Umbilical cord (tissue), 2 donors: ENCODE measurements around the gene USP40. TPM values are rescaled to one million over a fixed set of nuclear protein-coding genes. Genes with fewer than 3 reads are reported as not detected.

Experiments used
- DNase-seq: peaks from one replicate; pipeline ENCODE4 v3.0.0-alpha.2; 2015; ENCODE audit warnings: low spot score
- total RNA-seq: library from RNA; depleted of rRNA; stranded (reverse); fragments of >200 nt; gene quantifications from one replicate; pipeline ENCODE4 v1.2.3, GENCODE V29; 2014; ENCODE audit warnings: low replicate concordance; ENCODE audit not compliant: insufficient read depth

Gene USP40
- total RNA-seq, 1 donor from 2014 or later: 33.2 TPM

DNA sequence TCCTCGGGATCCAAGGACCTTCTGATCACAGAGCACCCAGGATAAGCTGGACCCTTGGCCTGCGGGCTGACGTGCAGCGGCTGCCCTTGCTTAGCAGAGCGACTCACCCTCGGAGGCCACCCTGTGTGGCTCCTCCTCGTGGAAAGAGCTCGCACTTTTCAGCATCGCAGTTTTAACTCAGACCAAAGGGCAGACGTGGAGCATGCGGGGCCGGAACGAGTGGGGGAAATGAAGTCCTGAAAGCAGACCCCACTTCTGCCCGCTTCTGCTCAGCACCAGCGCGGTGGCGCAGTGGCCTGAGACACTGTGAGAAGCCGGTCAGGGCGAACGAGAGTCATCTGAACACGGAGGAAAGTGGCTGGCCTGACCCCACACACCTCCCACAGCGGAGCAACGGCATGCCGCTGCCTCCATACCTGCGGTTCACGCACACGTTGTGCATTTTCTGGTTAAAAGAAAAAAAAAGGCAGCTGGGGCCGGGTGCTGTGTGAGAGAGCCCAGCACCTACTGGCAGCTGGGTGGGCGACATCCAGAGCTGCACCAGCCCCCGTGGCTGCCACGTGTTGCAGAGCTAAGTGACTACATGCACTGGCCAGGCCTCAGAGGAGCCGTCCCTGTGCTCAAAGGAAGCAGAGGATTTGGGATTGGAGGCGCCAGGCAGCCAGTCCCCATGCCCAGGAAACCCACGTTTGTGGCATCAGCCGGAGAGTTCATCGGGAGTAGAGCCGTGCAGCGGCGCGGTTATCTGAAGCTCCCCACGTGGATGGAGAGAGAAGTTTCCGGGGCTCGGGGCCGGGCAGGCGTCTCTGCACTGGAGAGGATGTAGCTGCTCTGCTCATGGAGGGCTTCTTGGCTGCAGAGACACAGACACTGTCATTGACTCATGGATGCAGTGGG, 89.7 kb downstream of the USP40 start:
- DNase-seq: no peak

DNA sequence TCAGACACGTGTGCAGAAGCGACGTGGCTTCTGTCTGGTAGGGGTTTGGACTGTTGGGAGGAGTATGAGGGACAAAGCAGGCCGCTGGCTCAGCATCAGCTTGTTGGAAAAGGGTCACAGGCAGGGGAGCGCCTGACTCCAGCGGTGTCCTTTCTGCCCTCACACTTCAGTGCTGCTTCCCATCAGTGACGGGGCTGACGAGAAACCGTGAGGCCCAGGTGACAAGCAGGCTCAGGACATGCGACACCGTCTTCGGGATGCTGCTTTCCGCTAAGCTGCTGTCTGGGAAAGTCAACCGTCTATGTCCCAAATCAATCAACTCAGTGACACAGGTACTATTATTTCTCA, 90.5 kb downstream of the USP40 start:
- DNase-seq: no peak

DNA sequence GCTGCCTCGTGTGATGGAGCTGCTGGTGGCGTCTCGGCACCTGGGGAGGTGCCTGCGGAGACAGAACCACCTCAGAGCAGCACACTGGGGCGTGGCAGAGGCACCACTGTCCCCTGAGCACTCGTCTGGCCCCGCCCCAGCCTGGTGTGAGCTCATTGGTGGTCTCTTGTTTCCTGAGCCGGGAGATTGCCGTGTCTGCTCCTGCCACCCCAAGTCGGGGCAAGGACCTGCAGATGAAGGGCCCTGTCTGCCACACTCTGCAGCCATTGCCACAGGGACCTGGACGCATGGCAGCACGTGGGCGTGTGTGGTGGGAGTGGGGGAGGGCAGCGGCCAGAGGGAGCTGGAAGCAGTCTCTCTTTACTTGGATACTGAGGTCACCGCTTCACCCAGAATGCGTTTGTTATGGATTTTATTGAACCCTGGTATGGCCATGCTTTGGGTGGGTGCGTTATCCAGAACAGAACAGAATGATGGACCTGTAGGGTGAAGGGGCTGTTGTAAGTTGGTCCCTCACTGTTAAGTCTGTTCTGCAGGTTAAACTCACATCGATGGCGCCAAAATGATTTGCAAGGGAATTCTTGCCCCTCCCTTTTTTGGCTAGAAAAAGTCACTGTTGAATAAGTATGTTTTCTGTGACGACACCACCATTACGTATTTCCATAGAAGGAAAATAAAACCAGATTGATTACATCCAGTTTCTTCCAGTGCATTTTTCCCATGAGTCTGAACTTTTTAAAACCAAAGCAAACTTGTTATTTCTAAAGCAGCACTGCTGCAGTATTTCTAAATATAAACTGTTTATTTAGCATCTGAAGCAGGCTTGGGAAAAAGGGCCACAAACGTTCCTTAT, 92.0 kb downstream of the USP40 start:
- DNase-seq: no peak

DNA sequence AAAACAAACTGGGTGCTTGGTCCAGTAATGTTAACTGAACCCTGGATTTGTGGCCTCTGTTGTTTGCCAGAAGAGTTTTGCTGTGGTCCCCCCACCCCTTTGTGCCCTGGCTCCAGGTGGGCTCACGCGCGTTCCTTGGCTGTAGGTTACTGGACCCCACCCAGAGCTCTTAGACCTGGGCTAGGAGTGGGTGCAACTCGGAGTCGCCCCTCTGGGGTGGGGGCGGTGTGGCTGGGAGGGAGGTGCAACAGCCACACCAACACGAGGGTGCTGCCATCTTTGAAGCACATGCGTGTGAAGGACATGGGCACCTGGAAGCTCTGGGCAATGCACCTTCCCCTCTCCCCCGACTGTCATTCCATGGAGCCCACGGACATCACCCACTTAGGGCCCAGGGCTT, 92.7 kb downstream of the USP40 start:
- DNase-seq: no peak

DNA sequence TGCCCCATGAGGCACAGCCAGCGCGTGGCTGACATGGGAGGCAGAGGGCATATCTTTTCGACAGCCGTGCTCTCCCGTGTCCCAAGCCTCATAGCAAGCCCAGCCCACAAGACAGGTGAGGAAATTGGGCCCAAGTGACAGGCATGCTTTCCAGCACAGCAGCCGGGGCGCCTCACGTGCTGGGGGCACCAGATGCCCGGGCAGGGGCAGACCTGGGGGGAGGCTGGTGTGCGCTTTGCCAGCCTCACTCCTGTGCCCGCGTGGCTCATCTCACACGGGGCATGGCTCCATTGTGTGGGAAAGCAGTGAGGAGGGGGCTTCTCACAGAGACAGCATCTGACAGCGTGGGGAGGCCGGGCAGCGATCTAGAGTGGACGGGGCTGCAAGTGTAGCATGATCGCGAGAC, 93.2 kb downstream of the USP40 start:
- DNase-seq: no peak

DNA sequence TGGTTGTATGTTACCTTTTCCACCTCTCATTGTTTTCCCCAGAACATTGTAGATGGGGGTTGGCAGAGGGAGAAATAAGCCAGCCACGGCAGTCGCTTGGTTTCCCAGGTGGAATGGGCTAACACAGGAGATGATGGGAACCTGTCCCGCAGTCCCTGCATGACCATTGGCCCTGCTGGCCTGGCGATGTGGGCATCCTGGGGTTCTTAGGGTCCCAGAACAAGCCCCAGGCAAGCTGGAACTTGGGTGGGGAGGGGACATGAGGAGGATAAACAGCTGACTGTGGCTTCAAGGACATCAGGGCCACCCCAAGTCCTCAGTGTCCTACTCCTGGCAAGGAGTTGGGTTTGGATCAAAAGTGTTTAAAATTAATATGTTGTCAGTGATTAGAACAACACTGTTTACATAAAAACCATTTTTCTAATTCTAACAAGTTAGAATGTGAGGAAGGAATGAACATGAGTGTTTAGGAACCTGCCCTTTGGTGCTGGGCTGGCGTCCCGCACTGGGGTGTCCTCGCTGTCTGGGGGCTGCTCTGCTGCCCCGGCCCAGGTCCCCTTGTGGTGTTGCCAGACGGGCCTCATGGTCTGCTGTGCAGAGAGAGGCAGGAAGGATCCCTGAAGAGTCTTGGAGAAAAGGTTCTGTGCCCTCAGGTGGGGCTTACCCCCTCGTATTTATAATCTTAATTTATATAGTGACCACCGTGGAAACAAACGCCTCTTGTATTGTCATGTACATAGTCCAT, 95.1 kb downstream of the USP40 start:
- no peak for DNase-seq

DNA sequence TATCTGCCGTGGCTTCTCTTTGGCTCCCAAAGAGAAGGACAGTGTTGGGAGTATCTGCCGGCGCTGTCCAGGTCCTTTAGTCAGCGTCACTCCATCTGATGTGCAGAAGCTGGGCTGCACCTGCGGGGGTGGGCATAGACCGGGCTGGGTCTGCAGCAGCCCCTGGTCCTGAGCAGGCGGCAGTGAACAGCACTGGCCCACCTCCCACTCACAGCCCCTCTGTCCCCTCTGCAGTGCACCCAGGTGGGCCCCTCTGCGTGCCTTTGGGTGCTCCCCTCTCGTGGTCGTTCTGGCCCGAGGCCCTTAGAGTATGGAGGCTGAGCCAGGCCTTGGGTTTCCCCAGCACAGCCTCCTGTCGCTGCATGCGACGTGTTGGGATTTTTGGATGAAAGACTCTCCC, 95.7 kb downstream of the USP40 start:
- DNase-seq: no peak

DNA sequence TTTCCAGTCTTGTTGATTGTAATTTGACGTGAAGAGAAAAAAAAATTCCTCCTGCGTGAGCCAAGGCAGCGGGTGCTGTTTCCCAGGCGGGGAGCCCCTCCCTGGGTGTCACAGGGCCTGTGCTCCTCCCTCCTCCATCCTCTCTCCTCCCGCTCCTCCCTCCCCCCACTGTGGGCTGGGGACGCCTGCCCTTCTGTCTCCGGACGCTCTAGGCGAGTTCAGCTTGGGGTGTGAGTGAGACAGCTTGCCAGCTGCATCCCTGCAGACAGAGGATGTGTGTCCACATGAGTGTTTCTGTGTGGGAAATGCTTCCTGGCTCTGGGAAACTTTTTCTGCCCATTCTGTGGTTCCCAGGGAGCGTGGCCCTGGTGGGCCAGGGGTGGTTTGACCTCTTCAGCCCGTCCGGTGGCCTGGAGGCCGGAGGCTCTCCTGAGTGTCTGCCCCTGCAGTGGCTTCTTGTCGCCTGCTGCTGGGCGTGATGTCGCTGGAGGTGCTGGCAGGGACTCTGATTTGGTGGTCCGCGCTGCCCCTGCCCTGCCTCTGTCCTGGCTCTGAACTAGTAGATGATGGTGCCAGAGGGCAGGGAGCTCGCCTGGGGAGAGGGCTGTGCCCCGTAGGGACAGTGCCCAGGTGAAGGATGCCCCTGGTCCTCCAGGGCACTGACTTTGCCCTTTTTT, 96.4 kb downstream of the USP40 start:
- no peak for DNase-seq

DNA sequence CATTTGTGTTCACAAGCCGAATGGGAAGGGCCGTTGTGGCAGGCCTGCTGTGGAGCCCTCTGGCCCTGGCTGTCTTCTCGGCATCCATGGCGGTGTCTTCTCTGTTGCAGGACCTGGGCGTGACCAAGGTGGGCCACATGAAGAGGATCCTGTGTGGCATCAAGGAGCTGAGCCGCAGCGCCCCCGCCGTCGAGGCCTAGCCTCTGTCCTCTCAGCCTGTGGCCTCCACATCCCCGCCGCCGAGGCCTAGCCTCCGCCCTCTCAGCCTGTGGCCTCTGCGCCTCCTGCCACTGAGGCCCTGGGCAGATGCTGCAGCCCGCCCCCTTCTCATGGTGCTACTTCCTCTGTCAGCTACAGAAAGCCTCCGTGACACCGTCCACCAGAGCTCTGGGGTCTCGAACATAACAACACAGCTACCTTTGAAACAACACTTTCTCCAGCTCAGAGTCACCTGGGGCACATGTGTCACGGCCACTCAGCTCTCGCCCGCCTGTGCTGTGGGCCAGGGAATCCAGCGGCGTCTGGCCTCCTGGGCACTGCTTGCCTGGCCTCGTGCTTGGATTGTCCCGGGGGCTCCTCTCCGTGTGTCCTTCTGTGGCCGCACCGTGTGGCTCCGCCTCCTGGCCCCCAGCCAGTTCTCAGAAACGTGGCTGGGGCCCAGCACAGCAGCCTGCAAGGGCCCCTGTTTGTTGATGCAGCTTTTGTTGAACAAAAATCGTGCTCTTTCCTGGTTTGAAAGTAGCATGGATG, 97.1 kb downstream of the USP40 start:
- no peak for DNase-seq

DNA sequence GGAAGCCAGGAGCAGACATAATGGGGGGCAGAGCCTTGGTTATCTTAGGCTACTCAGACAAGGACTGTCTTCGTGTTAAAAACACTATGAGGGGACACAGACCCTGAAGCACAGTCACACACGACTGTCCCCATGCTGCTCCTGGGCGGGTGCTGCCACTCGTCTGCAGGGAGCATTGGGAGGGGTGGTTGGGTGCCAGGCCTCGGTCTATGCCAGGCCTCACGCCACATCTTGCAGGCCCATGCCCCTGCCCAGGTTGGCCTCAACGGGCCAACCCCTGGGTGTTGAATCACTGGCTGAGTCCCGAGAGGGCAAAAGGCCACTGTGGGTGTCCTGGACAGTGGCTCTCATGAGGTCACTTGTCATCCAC, 97.9 kb downstream of the USP40 start:
- no peak for DNase-seq

DNA sequence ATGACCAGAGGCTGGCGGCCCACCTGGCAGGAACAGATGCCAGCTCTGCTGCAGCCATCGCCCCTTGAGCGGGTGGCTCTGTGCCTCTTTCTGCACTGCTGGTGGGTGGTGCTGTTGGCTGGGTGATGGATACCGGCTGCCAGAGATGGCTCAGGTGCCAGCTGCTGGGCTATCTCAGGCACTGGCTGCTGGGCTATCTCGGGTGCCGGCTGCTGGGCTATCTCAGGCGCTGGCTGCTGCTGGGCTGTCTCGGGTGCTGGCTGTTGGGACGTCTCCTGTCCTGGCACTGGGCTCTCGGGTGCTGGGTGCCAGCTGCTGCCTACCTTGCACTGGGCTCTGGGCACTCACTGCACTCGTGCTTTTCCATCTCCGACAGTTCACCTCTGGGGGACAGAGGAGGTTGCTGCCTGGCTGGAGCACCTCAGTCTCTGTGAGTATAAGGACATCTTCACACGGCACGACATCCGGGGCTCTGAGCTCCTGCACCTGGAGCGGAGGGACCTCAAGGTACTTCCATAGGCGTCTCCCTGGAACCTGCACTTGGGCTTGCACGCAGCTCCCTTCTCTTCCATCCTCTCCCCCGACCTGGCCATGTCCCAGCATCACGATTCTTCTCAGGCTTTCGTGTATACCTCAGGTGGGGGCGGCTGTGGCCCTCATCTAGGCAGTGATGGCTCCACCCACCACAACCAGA, 98.4 kb downstream of the USP40 start:
- no peak for DNase-seq

DNA sequence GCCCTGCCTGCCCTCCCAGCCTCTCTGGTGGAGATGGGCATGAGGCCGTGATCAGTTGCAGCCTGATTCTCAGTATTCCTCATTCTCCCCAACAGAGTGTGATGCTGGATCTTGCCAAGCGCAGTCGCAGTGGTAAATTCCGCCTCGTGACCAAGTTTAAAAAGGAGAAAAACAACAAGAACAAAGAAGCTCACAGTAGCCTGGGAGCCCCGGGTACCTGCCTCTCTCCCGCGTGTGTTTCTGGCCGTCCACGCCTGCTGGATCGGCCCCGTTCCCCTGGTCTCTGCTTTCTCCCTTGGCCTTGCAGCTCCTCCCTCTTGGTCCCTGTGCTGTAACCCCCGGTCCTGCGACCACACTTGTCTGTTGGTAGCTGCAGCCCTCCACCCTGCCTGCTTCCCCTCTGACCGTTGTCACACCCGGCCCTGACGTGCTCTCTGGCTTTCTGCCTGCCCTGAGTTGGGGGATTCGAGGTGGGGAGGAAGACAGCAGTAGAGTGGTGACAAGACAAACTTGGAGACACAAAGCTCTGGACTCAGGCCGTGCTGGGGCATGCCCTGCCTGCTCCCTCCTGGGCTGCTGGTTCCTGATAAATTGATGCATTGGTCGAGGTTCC, 99.5 kb downstream of the USP40 start:
- DNase-seq: no peak

DNA sequence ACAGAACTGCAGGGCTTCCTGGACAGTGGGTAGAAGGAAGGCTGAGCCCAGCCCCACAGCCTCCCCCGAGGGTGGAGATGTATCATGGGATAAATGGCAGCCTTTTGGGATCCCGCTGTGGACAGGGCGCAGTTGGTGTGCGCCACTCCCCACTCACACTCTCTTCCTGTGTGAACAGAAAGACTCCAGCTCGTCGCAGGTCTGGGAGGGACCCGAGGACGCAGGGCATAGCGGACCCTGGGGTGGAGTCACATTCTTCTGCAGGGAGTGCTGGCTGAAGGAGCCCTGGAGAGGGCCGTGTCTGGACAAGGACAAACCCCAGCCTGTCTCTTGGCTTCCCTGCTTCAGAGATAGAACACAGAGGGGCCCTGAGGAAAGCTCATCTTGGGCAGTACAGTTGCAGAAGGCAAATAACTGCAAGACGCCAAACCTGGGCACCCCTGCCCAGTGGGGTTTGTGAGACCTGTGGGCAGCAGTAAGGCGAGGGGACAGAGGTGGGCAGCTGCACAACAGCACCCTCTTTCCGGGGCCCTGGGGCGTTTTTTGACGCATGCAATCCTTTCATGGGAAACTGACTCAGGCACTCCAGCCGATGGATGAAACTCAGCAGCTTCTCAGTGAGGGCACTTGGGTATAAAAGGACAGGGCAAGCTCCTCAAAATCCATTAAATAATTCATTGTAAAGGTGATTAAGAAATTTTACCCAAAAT, 101.9 kb downstream of the USP40 start:
- DNase-seq: peak; percentile 22

DNA sequence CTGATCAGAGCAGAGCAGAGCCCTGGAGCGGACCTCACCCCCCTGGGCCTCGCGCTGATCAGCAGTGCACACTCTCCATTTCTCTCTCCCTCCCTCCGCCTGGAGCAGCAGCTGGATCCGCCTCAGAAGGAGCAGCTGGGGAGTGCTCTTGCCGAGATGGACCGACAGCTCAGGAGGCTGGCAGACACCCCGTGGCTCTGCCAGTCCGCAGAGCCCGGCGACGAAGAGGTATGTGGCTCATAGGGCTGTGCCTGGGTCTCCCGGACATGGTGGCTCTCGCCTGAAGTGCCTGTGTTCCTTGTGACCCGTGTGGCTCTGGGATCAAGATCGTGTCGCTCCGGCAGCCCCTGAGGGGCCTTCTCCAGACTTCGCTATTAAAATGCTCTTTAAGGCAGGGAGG, 102.5 kb downstream of the USP40 start:
- DNase-seq: no peak

DNA sequence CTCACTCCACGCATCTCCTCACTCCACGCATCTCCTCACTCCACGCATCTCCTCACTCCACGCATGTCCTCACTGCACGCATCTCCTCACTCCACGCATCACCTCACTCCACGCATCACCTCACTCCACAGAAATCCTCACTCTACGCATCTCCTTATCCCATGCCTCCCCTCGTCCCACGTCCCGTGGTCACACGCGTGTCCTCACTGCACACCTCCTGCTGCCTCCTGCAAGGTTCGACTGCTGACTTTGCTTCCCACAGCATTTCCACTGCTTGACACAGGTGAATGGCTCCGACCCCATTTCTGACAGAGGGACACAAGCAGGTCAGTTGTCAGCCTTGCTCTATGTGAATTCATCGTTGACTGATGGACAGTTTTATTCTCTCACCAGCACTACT, 103.0 kb downstream of the USP40 start:
- no peak for DNase-seq

DNA sequence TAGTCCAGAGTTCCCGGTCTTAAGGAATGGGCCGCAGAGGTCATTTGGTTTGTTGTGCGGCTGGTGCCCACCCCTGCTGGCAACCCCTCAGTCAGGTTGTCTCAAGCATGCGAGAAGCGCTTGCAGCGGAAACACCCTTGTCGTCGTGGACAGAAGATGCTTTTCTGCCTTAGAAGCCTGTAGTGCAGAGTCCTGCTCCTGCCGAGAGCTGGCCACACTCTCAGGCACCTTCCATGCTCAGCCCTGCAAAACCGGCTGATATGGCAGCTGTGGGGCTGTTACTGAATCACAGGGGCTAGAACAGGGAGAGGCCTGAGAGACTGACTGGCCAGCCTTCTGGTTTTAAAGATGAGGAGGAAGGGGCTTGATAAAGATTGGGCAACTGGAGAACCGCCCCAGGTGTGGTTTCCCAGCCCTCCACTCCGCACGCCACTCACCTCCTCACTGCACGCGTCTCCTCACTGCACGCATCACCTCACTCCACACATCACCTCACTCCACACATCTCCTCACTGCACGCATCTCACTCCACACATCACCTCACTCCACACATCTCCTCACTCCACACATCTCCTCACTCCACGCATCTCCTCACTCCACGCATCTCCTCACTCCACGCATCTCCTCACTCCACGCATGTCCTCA, 103.6 kb downstream of the USP40 start:
- no peak for DNase-seq

DNA sequence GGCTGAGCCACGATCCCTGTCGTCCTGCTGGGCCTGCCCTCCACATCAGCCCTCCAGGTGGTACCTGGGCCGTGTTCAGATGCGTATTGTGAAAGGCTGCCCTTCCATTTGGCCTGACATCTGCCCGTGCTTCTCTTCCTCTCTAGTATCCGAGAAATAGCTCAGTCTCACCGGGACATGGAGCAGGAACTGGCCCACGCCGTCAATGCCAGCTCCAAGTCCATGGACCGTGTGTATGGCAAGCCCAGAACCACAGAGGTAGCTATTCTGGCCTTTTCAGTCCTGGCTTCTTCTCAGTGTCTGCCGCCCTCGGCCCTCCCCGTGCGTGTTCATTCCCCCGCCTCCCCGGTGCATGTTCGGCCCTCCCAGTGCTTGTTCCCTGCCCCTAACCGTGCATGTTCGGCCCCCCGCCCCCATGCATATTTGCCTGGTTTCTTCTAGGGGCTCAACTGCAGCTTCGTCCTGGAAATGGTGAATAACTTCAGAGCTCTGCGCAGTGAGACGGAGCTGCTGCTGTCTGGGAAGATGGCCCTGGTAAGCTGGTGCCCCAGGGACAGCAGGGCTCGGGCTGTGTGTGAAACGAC, 104.3 kb downstream of the USP40 start:
- DNase-seq: no peak

DNA sequence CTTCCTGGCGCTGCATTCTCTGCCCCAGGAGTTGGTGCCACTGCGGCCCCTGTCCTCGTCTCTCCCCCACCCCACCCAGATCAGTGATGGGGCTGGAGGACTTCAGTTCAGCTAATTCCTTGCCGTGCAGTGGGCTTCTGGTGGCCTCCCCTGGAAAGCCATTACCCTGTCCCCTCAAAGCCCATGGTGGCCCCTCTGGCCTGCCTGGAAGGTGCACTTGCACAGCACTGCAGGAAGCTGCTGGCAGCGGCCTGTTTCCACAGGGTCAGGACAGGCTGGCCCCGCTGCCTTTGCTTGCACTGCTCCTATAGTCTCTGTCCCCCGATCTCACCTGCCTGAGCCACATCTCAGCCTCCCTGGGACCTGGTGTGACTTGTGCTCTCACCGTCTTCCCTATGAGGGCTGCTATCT, 105.1 kb downstream of the USP40 start:
- DNase-seq: no peak
